HPDE6-E6E7 (cell line): Measurements from ENCODE around the gene SLC16A12.
A peak's percentile ranks its signal among the peaks of the same experiment; 100 is the strongest.

ENCODE experiments used
- DNase-seq: peaks from one replicate; pipeline ENCODE4 v3.0.0; 2011; ENCODE audit warnings: missing footprints; ENCODE audit errors: extremely low spot score

The SLC16A12 gene, protein sequence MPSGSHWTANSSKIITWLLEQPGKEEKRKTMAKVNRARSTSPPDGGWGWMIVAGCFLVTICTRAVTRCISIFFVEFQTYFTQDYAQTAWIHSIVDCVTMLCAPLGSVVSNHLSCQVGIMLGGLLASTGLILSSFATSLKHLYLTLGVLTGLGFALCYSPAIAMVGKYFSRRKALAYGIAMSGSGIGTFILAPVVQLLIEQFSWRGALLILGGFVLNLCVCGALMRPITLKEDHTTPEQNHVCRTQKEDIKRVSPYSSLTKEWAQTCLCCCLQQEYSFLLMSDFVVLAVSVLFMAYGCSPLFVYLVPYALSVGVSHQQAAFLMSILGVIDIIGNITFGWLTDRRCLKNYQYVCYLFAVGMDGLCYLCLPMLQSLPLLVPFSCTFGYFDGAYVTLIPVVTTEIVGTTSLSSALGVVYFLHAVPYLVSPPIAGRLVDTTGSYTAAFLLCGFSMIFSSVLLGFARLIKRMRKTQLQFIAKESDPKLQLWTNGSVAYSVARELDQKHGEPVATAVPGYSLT

DNA sequence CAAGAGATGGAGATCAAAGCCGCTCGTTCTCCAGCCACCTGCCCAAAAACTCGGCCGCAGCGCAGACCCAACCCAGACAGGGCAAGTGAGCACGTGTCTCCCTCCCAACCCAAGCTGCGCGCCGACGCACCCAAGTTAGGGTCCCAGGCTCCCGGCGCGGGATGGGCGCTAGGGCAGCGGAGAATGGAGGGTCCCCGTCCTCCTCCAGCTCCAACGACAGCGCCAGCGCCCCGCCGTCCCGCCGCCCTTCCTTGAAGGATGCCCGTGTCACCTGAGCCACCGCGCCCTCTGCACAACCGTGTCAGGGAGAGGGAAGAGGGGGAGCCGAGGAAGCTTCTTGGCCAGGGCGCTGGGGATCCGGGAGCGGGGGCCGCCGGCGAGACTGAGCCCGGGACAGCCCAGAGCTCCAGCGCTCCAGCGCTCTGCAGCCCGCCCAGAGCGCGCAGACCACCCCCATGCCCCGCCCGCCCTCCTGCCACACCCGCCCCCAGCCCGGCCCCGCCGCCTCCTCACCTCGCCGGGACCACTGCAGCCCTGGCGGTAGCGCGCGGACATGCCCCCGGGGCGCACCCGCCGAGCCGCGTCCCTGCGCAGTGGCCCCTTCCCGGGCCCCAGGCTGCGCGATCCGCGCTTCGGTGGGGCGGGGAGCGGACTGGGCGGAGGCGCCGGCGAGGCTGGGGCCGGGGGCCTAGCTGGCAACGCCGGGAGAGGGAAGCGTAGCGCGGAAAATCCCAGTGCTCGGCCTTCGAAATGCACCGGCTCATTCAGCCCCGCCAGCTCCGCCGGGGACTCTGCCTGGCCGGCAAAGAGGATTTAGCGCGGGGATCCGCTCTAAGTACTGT, at the start of gene SLC16A12:
TSS of gene SLC16A12 (minus strand) at position 424 of the 842 bp plus-strand sequence. CDS start 73,016 bp downstream, outside the sequence.
- no peak for DNase-seq

DNA sequence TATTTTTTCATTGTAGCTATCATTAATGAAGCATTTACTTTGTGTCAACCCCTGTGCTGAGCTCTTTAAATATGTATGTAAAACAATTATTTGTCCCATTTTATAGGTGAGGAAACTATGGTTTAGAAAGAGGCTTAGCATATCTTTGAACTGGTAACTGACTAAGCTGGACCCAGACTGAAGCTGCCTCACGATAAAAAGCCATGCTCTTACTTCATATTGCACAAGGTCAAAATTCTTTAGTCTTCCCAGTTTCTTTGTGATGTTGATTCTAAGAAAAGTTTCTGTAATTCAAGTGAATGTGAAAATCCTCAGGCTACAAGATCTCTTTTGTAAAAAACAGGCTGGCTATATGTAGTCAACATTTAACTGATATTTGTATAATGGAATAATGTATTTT, 46.6 kb upstream of the SLC16A12 start:
- DNase-seq, result no peak

DNA sequence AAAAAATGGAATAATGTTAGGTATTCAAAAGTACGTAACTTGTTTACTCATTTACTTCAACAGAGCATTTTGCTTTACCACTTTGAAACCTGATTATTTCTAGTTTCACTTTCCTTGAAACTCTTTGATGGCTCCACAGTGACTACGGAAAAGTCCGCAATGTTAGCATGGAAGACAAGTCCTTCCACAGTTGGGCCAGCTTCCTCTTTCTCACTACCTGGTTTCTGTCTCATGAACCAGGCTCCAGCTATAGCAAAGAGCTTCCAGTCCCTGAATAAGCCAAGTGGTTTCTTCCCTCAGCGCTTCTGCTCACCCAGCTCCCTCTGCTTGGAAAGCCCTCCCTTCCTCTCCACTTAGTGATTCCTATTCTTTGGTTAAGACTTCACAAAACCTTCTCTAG, 44.8 kb upstream of the SLC16A12 start:
- DNase-seq, result no peak

DNA sequence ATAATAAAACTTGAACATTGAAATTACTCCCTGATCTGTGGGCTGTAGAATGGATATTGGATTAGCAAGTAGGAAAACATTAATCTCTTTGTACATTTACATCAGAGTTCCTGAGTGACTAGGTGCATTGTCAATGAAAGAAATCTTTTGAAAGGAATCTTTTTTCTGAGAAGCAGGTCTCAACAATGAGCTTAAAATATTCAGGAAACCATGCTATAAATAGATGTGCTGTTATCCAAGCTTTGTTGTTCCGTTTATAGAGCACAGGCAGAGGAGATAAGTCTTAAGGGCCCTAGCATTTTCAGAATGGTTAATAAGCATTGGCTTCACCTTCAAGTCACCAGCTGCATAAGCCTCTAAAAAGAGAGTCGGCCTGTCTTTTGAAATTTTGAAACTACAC, 41.3 kb upstream of the SLC16A12 start:
- no peak for DNase-seq

DNA sequence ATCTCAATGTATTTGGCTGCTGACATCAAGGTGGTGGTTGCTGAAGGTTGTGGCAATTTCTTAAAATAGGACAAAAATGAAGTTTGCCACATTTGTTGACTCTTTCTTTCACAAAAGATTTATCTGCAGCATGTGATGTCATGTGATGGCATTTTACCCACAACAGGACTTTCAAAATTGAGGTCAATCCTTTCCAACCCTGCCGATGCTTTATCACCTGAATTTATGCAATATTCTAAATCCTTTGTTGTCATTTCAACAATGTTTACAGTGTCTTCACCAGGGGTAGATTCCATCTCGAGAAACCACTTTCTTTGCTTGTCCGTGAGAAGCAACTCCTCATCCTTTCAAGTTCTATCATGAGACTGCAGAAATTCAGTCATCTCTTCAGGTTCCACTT, 40.6 kb upstream of the SLC16A12 start:
- DNase-seq, result no peak

DNA sequence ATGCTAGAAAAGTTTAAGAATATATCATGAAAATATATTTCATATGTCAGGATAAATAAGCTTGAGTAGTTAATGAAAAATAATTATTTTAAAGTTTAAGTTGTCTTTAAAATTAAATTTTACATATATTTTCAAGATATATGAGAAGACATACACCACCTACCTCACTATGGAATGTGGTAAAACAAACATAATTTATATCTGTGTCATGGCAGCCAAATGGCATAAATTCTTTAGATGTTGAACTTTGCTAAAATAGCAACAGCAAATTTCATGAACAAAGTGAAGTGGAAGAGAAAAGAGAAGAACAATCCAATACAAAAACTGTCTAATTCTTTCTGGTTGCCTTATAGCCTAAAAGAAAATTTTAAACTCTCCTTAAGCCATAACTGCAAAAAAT, 39.6 kb upstream of the SLC16A12 start:
- DNase-seq, result no peak

DNA sequence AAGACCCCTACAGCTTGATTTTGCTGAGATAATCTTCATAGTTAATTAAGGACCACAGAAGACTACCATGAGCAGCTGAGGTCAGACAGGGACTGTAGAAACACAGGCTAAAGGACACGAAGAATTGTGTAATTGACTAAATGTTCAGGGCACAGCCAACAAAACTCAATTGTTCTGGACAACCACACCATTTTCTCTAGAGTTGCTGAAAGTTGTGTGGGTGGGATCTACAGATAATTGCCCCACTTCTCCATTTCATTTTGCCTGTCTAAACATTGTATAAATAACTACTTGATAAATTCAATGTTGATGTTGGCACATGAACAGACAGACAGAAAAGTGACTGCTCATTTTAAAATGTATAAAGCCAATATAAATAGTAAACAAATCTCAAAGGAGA, 39.0 kb upstream of the SLC16A12 start:
- no peak for DNase-seq

DNA sequence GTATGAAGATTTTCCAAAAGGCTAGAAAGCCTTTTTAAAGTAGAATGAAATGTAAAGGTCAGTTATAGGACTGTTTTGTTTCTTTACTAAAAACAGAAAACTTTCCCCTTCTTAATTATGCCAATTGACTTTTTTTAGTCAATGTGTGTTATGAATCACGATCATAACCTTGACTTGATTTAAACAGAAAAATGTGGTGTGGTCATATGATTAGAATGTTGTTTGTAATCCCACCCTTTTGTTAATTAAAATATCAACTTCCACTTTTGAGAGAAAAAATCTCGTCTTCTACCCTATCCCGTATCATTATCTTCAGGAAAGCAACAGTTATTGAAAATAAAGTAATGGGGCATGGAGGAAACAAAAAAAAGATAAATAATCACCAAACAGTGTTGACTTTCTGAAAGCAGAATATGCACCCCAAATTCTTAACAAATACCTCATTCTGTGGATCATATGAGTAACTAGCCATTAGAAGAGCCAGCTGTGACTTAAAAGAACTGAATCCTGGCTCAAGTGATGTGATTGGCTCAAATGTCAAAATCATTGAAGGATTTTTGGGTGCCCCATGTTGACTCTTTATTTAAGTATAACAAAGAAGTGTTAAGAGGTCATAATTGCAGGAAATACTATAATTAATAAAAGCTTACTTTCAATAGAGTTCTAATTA, 32.3 kb upstream of the SLC16A12 start:
- no peak for DNase-seq

DNA sequence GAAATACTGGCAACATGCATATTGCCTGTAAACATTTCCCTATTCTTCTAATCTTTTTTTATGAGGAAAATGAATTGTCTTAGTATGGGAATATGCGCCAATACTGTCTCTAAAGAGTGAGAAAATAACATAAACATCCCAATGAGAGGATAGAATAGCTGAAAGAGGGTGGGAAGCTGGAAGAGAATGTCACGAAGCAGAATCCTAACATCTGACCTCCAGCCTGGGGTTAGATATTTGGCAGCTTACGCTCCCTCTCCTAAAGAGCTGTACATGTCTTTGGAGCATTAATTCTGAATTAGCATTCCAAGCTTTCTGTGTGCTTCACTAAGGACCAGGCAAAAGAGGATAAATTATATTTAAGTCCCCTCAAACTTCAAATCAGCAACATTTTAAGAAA, 31.6 kb upstream of the SLC16A12 start:
- no peak for DNase-seq

DNA sequence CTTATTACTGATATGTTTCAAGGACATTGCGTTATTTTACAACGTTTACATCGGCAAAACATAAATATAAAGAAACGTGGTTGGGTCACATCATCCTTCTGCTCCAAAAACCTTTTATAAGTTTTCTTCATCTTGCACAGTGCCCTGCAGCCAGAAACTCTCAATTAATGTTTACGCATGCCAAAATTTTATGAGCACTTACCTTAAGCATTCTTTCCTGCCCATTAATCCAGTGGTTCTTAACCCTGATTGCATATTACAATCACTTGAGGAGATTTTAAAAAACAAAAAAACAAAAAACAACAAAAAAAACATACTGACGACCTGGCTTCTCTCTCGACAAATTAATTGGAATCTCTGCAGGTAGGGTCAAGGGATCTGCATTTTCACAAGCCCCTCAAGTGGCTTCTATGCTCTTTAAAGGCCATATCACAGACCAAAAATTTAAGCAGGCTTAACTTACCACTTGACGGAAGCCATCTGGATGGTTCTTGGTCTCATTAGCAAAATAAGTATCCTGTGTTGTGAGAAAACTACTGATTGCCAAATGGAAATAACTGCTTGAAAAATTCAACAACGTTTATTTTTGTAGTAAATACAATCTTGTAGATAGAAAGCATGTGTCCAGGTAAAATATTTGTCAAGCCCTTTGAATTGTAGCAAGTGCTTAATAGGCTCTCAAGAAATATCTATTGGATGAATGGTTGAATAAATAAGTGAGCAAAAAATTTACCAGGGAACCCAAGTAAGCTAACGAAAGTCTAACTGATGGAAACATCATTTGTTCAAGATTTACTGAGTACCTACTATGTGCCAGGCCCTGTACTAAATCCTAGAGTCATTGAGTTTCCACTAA, 30.9 kb upstream of the SLC16A12 start:
- DNase-seq, result no peak

DNA sequence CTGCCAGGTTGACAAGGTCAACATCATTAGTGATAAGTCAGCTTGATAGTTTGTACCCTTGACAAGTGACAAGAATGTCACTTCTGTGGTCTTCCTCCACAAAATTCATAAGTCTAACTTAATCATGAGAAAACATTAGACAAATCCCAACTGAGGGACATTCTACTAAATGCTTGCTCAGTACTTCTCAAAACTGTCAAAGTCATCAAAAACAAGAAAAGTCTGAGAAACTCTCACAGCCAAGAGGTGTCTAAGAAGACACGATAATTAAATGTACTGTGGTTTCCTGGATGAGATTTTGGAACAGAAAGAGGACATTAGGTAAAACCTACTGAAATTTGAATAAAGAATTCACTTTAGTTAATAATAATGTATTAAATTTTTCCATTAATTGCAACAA, 29.8 kb upstream of the SLC16A12 start:
- DNase-seq, result no peak

DNA sequence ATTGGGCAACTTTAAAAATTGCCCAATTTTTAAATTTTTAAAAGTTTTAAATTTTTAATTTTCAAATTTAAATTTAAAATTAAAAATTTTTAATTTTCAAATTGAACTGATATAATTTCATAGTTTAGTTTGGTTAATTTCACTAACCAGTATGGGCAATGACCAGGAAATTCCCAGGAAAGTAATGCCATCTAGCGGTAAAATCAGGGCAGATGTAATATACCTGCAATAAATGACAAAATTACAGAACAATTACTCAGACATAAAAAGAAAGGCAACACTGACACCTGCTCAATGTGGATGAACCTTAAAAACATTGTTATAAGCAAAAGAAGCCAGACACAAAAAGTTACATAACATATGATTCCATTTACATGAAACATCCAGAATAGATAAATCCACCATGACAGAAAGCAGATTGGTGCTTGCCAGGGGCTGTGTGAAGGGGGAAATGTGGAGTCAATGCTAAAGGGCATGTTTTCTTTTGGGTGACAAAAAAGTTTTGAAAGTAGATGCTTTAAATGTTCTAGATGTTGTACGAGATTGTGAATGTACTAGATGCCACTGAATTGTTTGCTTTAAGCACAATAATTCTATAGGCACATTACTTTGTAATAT, 28.6 kb upstream of the SLC16A12 start:
- DNase-seq, result peak; percentile 46

DNA sequence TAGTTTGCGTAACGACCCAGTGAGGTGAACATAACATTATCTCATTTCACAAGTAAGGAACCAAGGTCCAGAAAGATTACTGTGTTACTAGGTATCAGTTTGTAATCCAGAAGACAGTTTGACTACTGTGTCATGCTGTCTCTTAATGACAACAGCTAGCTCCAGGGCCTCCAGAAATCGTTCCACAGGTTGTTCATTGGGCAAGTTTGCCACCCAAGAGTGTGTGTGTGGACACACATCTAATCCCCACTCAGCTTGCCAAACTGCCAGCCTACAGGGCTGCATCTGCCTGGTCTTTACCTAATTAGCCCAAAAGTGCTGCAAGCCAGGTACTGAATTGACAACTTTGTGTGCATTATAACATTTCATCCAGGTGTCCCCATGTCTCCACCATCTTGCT, 27.9 kb upstream of the SLC16A12 start:
- no peak for DNase-seq

DNA sequence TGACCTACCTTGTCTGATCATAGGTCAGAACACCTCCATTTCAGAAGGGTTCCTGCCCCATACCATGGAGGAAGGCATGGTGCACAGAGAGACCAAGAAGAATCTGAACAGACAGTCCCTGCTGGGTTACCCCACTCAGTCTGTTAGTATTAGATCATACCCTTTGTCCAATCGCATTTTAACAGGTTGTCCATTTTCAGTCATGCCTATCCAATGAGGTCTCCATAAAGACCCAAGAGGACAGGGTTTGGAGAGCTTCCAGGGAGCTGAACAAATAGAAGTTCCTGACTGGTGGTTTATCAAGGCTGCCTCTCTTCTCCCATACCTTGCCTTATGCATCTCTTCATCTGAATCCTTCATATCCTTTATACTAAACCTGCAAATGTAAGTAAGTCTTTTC, 21.2 kb upstream of the SLC16A12 start:
- DNase-seq, result no peak

DNA sequence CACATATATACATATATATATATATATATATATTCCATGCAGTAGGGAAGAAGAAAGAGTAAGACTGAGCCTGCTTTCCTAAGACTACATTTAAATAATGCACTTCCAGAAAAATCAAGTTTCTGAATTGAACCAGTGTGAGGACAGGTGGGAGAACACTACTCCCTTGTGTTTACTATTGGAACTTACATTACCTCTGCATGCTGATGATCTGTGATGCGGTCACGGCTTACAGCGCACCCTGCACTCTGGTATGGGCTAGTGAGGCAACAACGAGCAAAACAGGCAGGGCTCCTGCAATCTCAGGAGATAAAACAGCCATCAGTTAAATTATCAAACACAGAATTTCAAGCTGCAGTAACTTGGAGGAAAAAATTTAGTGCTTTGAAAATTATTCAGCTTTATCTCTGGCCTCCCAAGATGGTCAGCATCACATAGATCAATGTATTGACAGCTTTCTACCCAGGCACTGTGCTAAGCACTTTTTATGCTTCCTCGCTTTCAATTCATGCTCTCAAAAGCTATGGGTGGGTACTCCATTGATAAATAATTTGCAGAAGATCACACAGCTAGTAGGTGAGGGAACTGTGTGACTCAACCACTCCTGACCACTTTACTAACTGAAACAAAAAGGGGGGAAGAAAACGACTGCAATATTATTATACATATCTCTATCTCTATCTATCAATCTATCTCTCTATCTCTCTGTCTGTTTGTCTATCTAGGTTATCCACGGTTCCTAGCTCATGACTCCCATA, 20.5 kb upstream of the SLC16A12 start:
- no peak for DNase-seq

DNA sequence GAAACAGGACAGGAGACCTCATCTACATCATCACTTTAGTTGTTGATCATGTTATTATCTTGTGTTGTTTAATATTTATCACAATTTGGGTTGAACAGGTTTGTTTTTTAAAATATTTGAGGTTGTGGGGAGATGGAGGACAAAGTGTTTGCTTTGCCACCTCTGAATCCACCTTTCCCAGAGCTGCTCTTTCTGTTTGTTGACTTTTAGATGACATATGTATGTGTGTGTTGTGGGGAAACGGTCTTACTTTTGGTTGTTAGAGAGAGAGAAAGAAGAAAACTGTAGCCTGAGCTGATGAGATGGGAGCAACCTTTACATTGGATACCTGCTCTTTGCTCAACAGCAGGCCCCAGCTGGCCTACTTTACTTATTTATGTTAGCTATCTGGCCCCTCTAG, 19.0 kb upstream of the SLC16A12 start:
- no peak for DNase-seq

DNA sequence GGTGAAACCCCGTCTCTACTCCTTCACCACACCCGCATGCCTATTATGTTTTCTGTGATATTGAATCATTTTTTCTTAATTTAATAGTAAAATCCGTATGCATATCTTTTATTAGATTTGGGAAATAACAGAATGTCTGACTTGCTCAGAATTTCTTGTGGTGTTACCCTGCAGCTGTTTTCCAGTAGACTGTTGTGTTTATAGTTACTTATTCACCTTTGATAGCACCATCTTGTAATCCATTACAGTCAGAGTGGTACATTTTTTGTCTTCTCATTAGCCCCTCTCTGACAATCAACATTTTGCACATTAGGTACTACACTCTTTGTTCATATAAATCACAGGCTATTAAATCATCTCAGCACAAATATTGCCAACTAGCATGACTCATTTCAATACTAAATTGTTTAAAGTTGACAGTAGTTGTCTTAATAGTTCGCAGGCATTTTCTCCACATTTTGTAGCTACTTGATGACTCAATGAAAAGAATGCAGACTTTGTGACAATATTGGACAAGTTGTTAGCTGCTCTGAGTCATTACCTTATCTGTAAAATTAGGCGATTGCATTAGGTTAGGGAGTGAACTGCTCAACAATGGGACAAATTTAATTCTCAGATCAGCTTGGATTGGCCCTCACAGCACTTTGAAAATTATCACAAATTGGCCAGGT, 17.8 kb upstream of the SLC16A12 start:
- peak; percentile 60 for DNase-seq

DNA sequence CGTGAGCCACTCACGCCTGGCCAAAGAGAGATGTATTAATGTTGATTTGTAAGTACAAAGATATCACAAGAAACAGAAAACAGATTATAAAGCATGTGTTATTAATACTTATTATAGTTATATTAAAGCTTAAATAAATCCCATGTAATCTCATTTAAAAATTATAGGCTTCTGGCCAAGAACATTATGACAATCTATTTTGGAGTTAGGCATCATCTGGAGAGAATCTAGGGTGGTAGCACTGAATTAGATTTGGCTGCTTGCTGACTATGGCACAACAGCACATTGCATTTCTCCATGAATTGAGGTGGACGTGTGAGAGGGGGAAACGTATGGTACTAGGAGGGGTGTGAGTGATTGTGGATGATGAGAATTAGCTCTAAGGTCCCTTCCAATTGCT, 16.8 kb upstream of the SLC16A12 start:
- DNase-seq, result no peak

DNA sequence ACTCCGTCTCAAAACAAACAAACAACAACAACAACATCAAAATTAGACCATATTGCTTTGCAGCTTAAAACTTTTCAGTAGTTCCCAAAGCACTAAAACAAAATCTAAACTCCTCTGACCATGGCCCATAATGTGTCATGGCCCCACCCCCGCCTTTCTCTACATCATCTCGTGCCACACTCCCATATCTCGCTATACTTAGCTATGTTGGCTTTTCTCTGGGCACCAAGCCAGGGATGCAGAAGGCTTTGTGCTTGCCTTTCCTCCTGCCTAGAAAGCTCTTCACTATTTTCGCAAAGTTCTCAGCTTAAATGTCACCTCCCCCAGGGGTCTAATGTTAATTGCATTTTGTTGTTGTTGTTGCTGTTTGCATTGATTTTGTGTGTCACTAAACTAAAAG, 15.1 kb upstream of the SLC16A12 start:
- no peak for DNase-seq

DNA sequence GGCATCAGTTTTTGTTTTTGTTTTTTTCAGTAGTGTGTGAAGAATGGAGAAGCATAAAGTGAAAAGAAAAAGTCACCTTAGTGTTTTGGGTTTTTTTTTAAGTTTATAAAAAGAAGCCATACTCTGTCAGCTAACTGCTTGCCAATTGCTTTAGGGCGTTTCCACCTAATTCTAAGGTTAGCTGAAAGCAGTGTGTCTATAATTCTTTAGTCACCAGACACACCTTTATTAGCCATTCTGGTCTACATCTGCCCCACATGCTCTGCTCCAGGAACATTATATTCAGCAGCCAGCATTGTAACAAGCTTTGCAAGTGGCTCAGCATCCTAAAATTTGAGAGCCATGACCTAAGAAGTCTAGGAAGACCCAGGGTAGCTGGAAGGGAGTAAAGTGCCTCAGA, 14.1 kb upstream of the SLC16A12 start:
- DNase-seq, result no peak
